Loucy (cell line): ENCODE data around the gene CDH4.

Source experiments
- H2AFZ ChIP-seq: fragments of 200-600 bp; sonication (generic); 2 replicates; pipeline ENCODE4 v1.6.0; 2016; ENCODE audit warnings: antibody characterized with exemption, mild to moderate bottlenecking, low read length, moderate library complexity
- H3F3A ChIP-seq: fragments of 200-600 bp; 2 replicates; pipeline ENCODE4 v1.6.0; 2016; ENCODE audit warnings: antibody characterized with exemption, low read depth, mild to moderate bottlenecking
- H3K27me3 ChIP-seq: fragments of 200-600 bp; sonication (generic); 2 replicates; pipeline ENCODE4 v1.6.1; 2014; ENCODE audit warnings: low read length, mild to moderate bottlenecking; ENCODE audit not compliant: insufficient read depth, poor library complexity, severe bottlenecking
- H3K36me3 ChIP-seq: fragments of 200-600 bp; sonication (generic); 2 replicates; pipeline ENCODE4 v1.6.1; 2016; ENCODE audit warnings: low read length; ENCODE audit not compliant: insufficient read depth
- H3K4me1 ChIP-seq: fragments of 200-600 bp; sonication (generic); 2 replicates; pipeline ENCODE4 v1.5.1; 2014; ENCODE audit warnings: low read length, mild to moderate bottlenecking; ENCODE audit not compliant: insufficient read depth, poor library complexity, severe bottlenecking
- H3K4me2 ChIP-seq: fragments of 200-600 bp; sonication (generic); 2 replicates; pipeline ENCODE4 v1.6.0; 2014; ENCODE audit warnings: antibody characterized with exemption, low read length, low read depth, mild to moderate bottlenecking; ENCODE audit not compliant: poor library complexity, severe bottlenecking
- H3K4me3 ChIP-seq: fragments of 200-600 bp; sonication (generic); 2 replicates; pipeline ENCODE4 v1.5.1; 2014; ENCODE audit warnings: low read length, mild to moderate bottlenecking, mixed read lengths; ENCODE audit not compliant: poor library complexity, severe bottlenecking
- H3K79me2 ChIP-seq: fragments of 200-600 bp; sonication (generic); 2 replicates; pipeline ENCODE4 v1.6.1; 2014; ENCODE audit warnings: low read length; ENCODE audit not compliant: insufficient read depth
- H3K9ac ChIP-seq: fragments of 200-600 bp; sonication (generic); 2 replicates; pipeline ENCODE4 v1.6.0; 2014; ENCODE audit warnings: mild to moderate bottlenecking, low read depth, low read length, moderate library complexity; ENCODE audit not compliant: poor library complexity, severe bottlenecking
- H3K9me2 ChIP-seq: fragments of 200-600 bp; sonication (generic); replicated peaks from 2 replicates; pipeline ENCODE4 v1.6.1; 2016; ENCODE audit warnings: low read depth, low read length, mixed read lengths
- H3K9me3 ChIP-seq: fragments of 200-600 bp; sonication (generic); 2 replicates; pipeline ENCODE4 v1.6.1; 2014; ENCODE audit warnings: mild to moderate bottlenecking, antibody characterized with exemption, low read length, low read depth; ENCODE audit not compliant: insufficient read depth
- H4K20me1 ChIP-seq: fragments of 200-600 bp; sonication (generic); 2 replicates; pipeline ENCODE4 v1.6.0; 2014; ENCODE audit warnings: antibody characterized with exemption, low read length, mild to moderate bottlenecking; ENCODE audit not compliant: insufficient read depth, poor library complexity, severe bottlenecking
- EZH2phosphoT487 ChIP-seq: fragments of 200-600 bp; IDR thresholded peaks from 2 replicates; pipeline ENCODE4 v1.6.1; 2018; ENCODE audit warnings: antibody characterized with exemption, mild to moderate bottlenecking, moderate library complexity, borderline replicate concordance
- TF ChIP-seq, protein P1 (sequence below): fragments of 200-600 bp; sonication (generic); conservative IDR thresholded peaks from 2 replicates; pipeline ENCODE4 v1.5.1; 2014; ENCODE audit warnings: mild to moderate bottlenecking, antibody characterized with exemption, low read length

Gene CDH4

GRCh38 chr20:61934716-61935530 is 682.9 kb downstream of the CDH4 start:
- Histone ChIP-seq H3K36me3 (peaks cover 3% of the 10 kb centered on the region; the same call in 1 of the 2 replicates), H3K27me3 (no peaks in the 10 kb centered on the region), H2AFZ (no peak overlapping the region), H3K9ac (no peak overlapping the region), H3K79me2 (no peaks in the 10 kb centered on the region), H3F3A (no peaks in the 10 kb centered on the region), H4K20me1 (no peaks in the 10 kb centered on the region), H3K4me1 (no peaks in the 10 kb centered on the region), H3K9me2 (no peaks in the 10 kb centered on the region), H3K4me3 (no peak overlapping the region), H3K4me2 (no peak overlapping the region), H3K9me3 (no peaks in the 10 kb centered on the region)
- TF ChIP-seq, protein P1, sequence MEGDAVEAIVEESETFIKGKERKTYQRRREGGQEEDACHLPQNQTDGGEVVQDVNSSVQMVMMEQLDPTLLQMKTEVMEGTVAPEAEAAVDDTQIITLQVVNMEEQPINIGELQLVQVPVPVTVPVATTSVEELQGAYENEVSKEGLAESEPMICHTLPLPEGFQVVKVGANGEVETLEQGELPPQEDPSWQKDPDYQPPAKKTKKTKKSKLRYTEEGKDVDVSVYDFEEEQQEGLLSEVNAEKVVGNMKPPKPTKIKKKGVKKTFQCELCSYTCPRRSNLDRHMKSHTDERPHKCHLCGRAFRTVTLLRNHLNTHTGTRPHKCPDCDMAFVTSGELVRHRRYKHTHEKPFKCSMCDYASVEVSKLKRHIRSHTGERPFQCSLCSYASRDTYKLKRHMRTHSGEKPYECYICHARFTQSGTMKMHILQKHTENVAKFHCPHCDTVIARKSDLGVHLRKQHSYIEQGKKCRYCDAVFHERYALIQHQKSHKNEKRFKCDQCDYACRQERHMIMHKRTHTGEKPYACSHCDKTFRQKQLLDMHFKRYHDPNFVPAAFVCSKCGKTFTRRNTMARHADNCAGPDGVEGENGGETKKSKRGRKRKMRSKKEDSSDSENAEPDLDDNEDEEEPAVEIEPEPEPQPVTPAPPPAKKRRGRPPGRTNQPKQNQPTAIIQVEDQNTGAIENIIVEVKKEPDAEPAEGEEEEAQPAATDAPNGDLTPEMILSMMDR = no peak
- TF ChIP-seq EZH2phosphoT487 = no peak

GRCh38 chr20:61935926-61936700 is 684.1 kb downstream of the CDH4 start:
- H3K4me1 ChIP-seq = no peaks in the 10 kb centered on the region

GRCh38 chr20:61936701-61937131 is 684.7 kb downstream of the CDH4 start:
- Histone ChIP-seq H3K4me3 (no peak overlapping the region), H4K20me1 (no peaks in the 10 kb centered on the region), H3K36me3 (no peaks in the 10 kb centered on the region; the same call in 1 of the 2 replicates), H3K79me2 (no peaks in the 10 kb centered on the region), H3K27me3 (no peaks in the 10 kb centered on the region), H3K9me3 (no peaks in the 10 kb centered on the region), H3K4me1 (no peaks in the 10 kb centered on the region), H3K9ac (no peak overlapping the region), H2AFZ (no peak overlapping the region), H3K4me2 (no peak overlapping the region), H3K9me2 (no peaks in the 10 kb centered on the region), H3F3A (no peaks in the 10 kb centered on the region)
- TF ChIP-seq EZH2phosphoT487 = no peak
- TF ChIP-seq, protein P1 = no peak

More at GRCh38 chr20:61935926-61936700, 684.1 kb downstream of the CDH4 start:
- H2AFZ ChIP-seq = no peak overlapping the region
- no peak overlapping the region for H3K4me3 ChIP-seq
- H4K20me1 ChIP-seq = no peaks in the 10 kb centered on the region
- no peak overlapping the region for H3K9ac ChIP-seq
- no peaks in the 10 kb centered on the region for H3K9me2 ChIP-seq
- no peaks in the 10 kb centered on the region for H3K27me3 ChIP-seq
- H3K4me2 ChIP-seq = no peak overlapping the region
- H3K79me2 ChIP-seq = no peaks in the 10 kb centered on the region
- H3K36me3 ChIP-seq = no peaks in the 10 kb centered on the region; the same call in 1 of the 2 replicates
- no peaks in the 10 kb centered on the region for H3K9me3 ChIP-seq
- H3F3A ChIP-seq = no peaks in the 10 kb centered on the region
- TF ChIP-seq, protein P1 = no peak
